Activated CD4-positive, alpha-beta T cell treated with anti-CD3 and anti-CD28 coated beads for 1 hour (primary cell): ENCODE measurements around the gene IL20.

Experiments used
- DNase-seq: peaks from one replicate; pipeline ENCODE4 v3.0.0-alpha.2; 2020

IL20 gene

GRCh38 chr1:206864939-206865671, at the start of gene IL20:
TSS of gene IL20 (plus strand) at chr1:206865623. CDS start at chr1:206865853, 230 bp downstream.
- DNase-seq = peak; percentile 75

- DNase-seq = no peak
Measured at GRCh38 chr1:206816390-206817287, 48.8 kb upstream of the IL20 start.

- no peak for DNase-seq
Measured at GRCh38 chr1:206821493-206821892, 43.9 kb upstream of the IL20 start.

- DNase-seq = no peak
Measured at GRCh38 chr1:206823727-206824126, 41.7 kb upstream of the IL20 start.

GRCh38 chr1:206824331-206824730, 41.1 kb upstream of the IL20 start:
- no peak for DNase-seq

GRCh38 chr1:206826394-206826793, 39.0 kb upstream of the IL20 start:
- no peak for DNase-seq

- no peak for DNase-seq
Measured at GRCh38 chr1:206828061-206828460, 37.4 kb upstream of the IL20 start.

- DNase-seq = no peak
Measured at GRCh38 chr1:206828765-206829164, 36.7 kb upstream of the IL20 start.

- no peak for DNase-seq
Measured at GRCh38 chr1:206829282-206829681, 36.1 kb upstream of the IL20 start.

- DNase-seq = no peak
Measured at GRCh38 chr1:206829875-206830274, 35.5 kb upstream of the IL20 start.

GRCh38 chr1:206831650-206832049, 33.8 kb upstream of the IL20 start:
- no peak for DNase-seq

- DNase-seq = no peak
Measured at GRCh38 chr1:206832352-206832880, 33.0 kb upstream of the IL20 start.

GRCh38 chr1:206833106-206833680, 32.2 kb upstream of the IL20 start:
- no peak for DNase-seq

GRCh38 chr1:206833801-206834200, 31.6 kb upstream of the IL20 start:
- DNase-seq = no peak

- DNase-seq = no peak
Measured at GRCh38 chr1:206834217-206834616, 31.2 kb upstream of the IL20 start.

GRCh38 chr1:206834711-206835110, 30.7 kb upstream of the IL20 start:
- DNase-seq = no peak

GRCh38 chr1:206835186-206835585, 30.2 kb upstream of the IL20 start:
- no peak for DNase-seq

- DNase-seq = no peak
Measured at GRCh38 chr1:206836111-206836510, 29.3 kb upstream of the IL20 start.

- DNase-seq = no peak
Measured at GRCh38 chr1:206839006-206839560, 26.3 kb upstream of the IL20 start.

- DNase-seq = no peak
Measured at GRCh38 chr1:206839857-206840256, 25.6 kb upstream of the IL20 start.

- no peak for DNase-seq
Measured at GRCh38 chr1:206841609-206842323, 23.7 kb upstream of the IL20 start.

- DNase-seq = no peak
Measured at GRCh38 chr1:206842854-206843253, 22.6 kb upstream of the IL20 start.
